Stimulated activated CD8-positive, alpha-beta memory T cell treated with anti-CD3 and anti-CD28 coated beads, Interleukin-7, amount 100 ng/mL, for 24 hours (primary cell): Measurements from ENCODE around the gene PHF24.

Source experiments
- DNase-seq: peaks from one replicate; pipeline ENCODE4 v3.0.0-alpha.2; 2020; ENCODE audit warnings: low read depth

The PHF24 gene

DNA sequence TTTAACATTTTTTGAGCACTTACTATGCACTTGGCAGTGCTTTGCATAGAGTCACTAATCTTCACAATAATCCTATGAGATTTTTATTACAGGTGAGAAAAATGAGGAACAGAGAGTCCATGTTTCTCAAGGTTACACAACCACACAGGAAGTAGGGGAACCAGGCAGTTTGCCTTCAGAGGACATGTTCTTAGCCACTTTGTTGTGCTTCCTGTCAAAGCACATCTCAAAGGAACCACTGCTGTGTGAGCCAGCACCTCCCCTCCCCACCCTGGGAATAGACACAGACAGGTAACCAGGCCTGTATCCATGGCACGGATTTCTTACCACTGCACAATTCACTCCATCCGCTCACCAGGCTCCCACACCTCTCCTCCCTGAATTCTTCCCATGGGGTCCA, 25.1 kb downstream of the PHF24 start:
- no peak for DNase-seq

DNA sequence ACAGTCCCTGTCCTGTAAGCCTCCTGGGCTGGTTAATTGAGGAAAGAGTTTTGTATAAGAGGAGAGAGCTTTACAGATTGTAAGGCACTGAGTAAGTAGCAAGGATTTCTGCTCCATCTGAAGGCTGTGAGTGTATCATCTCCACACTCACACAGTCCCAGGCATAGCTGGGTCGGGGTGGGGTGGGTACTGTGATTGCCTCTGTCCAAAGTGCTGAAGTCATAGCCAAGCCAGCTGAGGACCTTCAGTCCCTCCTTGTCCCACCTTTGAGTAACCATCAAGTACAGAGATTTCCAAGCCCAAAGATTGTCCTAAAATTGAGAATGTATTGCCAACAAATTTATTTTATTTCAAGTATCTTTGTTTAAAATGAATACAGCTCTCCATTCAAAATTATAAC, 26.0 kb downstream of the PHF24 start:
- DNase-seq, result no peak

DNA sequence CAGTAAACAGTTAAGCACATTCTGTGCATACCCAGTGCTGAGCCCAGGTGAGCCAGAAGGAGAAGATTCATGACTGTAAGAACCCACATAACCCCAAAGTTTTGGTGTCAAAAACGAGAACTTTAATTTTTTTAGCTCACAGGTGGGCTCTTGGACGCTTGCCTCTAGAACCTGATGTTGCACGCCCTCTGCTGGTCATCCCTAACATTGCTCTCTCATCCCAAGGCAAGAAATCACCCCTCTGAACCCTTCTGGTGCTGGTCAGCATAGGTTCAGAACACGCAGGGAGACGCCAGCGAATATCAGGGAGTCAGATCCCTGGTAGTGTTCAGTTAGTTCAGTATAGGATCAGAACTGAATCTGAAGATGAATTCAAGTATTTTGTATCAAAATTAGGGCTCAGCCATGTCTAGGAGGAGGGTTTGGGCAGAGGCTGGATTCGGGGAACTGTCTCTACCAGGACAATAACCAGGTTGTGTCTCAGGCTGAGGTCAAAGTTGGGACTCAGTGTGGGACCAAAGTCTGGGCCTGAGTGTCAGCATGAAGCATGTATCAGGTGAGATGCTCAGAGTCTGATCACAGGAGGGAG, 27.3 kb downstream of the PHF24 start:
- DNase-seq, result no peak

DNA sequence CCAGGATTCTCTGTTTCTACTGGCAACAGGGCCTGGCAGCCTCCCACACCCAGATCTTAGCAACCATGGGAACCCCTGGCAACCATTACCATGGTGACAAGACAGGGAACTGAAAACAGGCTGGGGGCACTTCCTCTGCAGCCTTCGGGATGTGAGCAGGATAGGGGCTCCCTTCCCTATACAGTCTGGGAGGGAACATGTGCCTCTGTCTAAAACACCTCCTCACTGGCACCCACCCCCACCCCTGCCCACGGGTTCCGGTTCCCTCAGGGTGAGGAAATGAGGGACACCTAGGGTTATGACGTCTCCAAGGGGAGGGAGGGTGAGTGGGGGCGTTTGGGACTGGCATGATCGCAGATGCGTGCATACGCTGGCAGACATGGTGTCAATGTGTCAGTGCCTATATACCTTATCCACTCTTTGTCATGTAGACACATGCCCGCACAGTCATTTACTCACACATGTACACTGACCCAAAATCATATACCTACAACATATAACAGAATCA, 28.5 kb downstream of the PHF24 start:
- DNase-seq, result no peak

DNA sequence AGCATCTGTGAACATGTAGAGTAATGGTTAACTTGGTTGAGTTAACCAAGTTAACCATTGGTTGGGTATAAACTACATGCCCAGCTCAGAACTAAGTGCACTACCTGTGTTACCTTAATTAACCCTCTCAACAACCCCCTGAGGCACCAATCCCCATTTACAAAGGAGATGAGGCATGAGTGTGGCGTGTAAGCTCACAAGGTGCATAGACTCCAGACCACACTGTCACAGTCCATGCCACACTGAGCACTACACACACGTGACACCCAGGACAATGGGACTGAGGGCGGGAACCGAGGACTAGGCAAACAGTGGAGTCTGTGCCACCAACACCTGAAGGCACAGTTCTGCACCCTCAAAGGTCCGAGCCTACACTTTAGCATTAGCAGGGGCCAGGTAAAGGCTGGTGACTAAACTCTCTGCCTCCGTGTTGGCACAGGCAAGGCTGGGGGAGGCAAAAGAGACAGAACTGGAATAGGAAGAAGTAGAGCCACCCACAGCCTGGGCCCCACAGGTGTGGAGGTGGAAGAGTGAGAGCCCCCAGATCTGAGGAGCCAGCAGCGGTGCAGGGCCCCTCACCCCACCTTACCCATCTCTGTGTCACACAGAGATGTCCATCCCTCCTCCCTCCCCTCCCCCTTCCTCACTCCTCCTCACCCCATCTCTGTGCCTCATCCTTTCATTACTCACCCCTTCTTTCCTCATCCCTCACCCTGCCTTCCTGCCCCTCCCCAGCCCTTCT, 29.2 kb downstream of the PHF24 start:
- DNase-seq, result no peak

DNA sequence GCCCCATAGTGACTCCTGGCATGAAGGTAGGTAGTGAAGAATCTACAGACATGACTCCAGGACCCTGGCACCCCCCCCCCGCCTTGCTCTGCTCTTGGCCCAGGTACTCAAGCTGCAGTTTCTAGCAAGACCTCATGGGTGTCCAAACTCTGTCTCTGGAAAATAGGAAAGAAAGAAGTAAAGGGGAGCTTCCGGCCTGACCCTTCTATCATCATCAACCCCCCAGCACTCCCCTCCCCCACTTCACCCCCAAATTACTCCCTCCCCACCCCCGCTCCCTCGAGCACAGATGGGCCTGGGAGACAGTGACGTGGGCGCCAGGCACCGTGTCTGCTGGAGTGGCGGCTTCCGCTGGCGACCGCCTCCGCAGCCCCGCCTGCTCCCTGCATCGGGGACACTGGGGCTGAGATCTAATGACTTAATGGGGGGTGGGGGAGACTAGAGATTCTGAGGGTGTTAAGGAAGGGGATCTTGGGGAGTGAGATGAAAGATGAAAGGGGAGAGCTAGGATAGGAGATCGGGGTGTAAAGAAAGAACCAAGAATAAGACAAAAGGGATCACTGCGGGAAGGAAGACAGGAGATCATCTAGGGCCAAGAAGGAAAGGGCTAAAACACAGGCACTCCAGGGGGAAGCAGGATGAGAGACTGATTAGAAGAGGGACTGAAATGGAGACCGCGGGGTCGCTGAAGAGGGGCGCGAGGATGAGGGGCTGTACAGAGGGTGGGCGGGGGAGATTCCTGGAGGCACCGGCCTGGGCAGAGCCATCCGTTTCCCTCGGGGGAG, 30.3 kb downstream of the PHF24 start:
- DNase-seq, result no peak

DNA sequence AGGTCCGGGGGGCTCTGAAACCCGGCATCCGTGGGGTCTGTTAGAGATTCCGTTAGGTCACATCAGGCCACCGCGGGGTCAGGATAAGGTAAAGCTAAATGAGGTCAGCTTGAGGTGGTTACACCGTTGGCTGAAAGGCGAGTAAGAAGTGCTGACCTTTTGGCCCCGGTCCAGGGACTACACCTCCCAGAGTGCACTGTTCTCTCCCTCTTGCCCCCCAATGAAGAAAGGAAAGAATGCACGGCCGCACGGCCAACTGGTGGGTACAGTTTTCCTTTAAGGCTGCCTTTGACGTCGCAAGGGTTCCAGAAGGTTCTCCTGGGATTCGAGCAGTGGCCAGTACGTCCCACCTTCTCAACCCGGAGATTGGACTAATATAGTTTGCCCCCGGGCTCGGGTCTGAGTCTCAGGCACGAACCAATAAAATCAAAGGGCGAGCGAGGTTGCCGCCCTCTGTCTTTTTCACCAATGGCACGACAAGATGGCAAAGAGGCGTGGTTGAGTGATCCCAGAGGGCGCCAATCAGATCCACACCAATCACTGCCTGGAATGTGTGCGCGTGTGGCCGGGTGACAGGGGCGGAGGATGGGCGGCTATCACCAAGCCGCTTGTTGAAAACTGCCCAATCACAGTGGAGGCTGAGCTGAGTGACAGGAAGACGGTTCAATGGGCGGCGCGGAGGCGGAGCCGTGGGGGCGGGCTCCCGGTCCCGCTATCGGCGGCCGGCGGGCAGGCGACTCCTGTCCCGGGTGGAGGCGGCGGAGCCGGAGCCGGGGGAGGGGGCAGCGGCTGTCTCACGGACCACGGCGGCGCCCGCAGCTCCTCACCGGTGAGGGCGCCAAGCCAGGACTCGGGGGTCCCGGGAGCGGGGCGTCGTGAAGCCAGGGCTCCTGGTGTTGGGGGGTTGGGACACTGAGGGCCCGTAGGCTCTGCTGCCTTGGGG, 31.2 kb downstream of the PHF24 start, which contains the start of gene DNAJB5:
Gene DNAJB5, plus strand, starts transcription at position 743 of the 943 bp plus-strand sequence. CDS start 886 bp downstream, outside the sequence.
- DNase-seq, result peak; percentile 90

DNA sequence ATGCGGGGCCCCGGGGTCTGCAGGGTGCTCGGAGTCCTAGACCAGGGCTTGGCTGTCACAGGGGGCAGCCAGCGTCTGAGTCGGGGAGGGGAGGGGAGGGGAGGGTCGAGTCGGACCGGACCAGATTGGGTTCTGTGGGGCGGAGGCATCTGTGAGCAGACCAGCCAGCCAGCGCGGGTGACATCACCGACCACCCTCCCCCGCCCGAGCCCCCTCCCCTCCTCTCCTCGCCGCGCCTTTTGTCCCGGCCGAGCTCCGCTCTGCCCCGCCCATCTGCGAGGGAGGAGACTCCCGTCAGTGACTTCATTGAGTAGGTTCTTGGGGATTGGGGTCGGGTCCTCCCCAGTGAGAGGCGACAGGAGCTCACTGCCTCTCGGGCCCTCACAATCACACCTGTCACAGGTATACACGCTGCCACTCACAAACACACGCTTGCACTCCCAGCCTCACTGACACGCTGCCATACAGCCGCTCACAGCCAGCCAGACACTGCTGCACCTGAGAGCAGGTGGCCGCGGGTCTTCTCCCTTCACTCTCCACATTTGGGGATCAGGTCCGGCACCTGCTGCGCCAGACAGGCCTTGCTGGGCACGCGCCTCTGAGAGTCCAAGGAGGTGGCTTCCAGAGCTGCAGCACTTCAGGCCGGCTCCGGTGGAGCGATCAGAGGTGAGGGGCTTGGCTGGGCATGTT, 32.0 kb downstream of the PHF24 start:
- no peak for DNase-seq

DNA sequence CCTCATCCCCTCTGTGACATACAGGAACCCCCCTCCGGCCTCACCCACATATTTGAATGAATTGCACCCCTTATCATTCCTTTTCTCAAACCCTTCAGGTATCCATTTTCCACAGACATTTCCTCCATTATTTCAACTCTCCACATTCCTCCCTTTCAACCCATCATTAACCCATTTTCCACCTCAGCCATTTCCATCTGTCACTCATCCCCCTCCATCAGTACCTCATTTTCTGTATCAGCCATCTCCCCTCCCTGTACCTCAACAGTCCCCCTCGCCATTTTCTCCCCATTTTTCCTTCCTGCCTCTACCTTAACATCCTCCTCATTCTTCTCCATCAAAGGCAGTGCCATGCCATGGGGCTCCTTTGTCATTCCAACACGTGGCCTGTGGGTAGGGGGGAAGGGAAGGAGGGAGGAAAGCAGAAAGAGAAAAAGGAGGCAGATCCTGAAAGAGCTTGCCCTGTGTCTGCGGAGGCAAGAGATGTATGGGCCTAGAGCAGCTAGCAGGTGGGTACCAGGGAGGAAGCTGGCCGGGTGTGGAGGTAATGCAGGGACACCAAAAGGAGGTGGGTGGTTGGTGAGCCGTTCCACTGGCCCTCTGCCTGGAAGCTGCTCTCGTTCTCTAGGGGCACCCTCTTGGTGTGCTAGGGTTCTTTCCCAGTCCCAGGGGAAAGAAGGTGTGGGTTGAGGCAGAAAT, 33.0 kb downstream of the PHF24 start:
- no peak for DNase-seq

DNA sequence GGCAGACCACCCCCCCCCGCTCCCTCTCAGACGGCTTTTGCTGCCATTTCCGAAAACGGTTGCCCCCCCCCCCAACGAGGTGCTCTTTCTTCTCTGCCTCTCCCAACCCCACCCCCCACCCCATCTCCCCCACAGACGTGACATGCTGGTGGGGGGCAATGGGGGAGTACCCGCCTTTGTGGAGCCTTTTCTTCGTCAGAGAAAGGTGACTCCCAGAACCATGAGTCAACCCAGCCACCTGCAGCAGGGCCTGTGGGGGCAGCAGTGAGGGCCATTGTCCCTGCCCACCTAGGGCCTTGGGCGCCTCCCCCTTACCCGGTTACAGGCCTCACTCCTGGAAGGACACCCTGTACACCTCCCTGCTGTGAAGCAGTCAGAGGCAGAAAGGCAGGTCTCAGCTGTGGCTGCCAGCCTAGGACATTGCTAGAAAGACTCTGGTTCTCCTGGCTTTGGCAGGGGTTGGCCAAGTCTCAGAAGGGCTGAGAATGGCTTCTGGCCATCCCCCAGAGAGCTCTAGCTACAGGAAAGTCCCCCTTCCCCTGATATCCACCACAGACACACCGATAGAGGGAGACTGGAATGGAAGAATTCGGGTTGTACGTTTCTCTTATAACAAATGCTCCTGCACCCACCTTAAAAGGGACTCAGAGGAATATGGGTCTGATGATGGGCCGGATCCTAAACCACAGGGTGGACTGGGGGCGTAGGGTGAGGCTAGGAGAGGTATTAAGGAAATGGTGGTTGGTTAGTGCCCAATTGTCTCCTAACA, 33.7 kb downstream of the PHF24 start:
- DNase-seq, result no peak

DNA sequence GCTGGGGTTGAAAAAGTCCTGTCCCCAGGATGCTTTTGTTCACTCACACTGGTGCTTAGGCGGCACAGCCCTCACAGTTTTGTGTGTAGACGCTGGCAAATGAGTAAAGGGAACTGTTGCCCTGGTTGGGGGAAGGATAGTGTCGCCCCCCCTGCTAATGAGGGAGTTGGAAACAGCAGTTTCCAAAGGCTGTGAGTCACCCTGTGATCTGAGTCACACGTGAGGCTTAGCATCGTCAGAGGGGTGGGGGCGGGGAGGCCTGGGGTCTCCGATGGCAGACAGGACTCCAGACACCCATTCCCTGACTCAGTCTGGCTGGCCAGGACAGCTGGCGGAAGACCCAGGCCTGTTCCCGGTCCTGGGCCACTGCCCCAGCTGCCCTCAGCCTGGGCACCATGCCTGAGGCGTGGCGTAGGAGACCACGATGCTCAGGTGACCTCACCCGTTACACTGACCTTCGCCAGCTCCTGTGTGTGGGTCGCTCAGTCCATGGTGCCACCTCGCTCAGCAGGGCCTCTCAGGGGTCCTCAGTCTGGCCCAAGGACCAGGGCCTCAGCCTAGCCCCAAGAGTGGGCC, 34.4 kb downstream of the PHF24 start:
- DNase-seq, result no peak

DNA sequence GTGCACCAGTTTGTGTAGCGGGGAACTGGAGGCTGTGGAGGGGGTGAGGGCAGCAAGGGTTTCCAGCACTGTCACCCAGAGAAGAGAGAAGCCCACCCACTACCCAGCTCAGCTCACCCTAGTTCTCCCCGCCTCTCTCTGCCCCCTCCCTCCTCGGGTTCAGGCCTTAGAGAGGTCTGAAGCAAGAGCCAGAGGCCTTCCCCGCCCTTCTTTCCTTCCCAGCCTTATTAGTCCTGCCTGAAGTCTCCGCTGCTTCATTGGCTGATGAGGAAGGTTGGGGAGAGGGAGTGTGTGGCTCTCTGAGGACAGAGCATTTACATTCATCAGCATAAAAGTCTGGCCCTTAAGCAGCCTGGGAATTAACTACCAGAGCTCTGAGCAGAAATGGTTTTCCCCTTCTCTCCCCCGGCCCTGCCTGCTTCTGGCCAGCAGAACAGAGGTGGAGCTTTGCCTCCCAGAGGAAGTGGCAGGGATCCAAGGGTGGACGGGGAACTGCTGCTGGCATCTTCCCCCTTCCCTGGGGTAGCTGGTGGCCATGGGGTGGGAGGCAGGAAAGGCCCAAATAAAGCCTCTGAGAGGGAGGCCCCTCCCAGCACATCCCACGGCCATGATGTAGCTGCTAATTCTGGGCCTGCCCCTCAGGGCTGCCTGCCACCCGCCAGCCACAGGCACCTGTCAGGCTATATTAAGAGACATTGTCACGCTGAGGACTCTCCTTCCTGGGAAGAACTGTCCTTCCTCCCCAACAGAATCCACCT, 35.6 kb downstream of the PHF24 start:
- DNase-seq, result no peak

DNA sequence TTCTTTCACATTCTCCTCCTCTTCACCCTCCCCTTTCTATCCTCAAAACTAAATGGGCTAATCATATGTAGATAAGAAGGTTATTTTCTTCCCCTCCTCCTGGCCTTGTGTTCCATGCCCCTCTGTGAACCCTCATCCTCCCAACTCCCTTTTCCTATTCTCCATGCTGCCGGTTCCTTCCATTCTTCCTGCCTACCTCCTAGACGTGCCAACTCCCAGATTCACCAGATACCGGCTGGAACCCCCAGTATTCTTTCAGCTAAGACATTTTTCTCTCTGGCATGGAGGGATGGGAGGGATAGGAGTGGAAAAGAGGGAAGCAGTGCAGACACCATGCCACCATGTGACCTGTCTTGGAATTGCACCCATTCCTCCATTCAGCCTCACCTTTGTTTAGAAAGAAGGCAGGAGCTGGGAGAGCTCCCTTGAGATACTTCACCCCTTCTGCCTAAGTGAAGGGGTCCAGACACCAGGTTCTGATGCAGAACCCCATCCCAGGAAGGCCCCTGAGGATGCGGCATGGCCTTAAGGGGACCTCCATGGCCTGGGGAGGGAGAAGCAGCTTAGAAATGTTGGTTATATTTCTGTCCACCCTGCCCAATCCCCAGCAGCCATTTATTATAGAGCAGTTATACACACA, 36.3 kb downstream of the PHF24 start:
- no peak for DNase-seq

DNA sequence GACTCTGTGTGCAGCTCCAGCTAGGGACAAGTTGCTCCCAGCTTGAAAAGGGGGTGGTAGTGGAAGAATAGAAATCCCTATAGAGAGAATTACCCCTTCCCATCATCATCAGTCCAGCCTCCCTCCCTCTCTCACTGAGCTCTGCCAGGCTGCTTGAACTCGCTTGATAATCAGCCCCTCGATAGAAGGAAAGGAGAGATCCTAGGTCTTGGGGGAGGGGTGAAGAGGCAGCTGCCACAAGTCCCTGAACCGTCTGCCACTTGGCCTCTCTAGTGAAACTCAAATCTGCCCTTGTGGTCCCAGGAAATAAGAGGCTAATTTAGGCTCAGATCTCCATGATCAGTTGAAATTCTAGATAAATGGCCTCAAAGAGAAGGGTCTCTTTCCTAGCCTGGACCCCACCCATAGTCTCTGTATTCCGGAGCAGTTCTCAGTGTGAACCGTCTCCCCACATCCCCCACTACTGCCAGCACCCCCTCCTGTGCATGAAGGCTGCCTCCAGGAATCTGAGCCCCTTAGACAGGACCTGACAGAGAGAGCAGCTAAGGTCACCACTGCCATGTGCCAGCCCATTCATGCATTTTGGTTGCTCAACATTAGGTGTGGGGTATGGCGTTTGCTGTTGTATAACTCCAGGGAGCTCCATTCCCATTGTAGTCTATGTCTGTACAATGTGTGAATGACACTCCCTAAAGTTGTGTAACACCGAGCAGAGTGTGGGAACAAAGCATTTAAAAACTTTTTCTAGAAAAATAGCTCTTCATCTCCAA, 37.0 kb downstream of the PHF24 start:
- no peak for DNase-seq

DNA sequence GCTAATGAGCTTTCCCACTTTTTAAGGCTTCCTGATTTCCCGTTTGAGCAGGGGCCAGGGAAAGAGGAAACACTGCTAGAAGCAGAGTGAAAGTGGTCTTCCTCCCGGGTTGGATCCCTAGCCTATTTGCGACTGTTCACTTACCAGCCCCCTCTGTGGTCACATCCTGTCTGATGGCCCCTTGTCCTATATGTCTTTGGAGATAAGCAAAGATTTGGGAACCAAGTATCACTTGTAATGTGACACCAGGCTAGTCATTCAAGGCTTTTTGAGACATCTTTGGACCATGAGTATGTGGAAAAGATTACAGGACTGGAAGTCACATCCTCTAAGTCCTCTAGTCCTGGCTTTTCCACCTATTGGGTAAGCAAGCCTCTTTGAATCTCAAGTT, 37.6 kb downstream of the PHF24 start:
- no peak for DNase-seq

DNA sequence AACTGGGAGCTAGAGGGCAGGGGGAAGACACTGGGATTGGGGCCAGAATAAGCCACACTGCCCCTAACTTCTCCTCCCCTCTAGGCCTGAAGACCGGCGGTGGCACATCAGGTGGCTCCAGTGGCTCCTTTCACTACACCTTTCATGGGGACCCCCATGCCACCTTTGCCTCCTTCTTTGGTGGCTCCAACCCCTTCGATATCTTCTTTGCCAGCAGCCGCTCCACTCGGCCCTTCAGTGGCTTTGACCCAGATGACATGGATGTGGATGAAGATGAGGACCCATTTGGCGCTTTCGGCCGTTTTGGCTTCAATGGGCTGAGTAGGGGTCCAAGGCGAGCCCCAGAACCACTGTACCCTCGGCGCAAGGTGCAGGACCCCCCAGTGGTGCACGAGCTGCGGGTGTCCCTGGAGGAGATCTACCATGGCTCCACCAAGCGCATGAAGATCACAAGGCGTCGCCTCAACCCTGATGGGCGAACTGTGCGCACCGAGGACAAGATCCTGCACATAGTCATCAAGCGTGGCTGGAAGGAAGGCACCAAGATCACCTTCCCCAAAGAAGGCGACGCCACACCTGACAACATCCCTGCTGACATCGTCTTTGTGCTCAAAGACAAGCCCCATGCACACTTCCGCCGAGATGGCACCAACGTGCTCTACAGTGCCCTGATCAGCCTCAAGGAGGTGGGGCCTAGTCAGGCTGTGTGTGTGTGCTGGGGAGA, 38.3 kb downstream of the PHF24 start:
- no peak for DNase-seq

DNA sequence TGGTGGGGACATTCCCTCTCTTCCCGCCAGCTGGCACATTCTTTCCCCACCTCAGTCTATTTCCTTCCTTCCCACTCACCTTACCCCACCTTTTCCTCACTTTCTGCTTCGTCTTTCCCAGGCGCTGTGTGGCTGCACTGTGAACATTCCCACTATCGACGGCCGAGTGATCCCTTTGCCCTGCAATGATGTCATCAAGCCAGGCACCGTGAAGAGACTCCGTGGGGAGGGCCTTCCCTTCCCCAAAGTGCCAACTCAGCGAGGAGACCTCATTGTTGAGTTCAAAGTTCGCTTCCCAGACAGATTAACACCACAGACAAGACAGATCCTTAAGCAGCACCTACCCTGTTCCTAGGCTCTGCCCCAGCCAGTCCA, 38.8 kb downstream of the PHF24 start:
- no peak for DNase-seq
